RWPE1 (cell line): Measurements from ENCODE around the gene CDHR3.

Source experiments
- CTCF ChIA-PET: fragments of 350-600 bp; sonication (Branson Sonifier 250); formaldehyde crosslinking; extraction: SDS; loops from one replicate; lab custom pipeline; 2021; lab: Yijun Ruan, JAX
- POLR2A ChIA-PET: fragments of 400-600 bp; formaldehyde crosslinking; extraction: SDS; loops from one replicate; lab custom pipeline; 2020; ENCODE audit warnings: antibody characterized with exemption; ENCODE audit not compliant: low non-redundant PET; lab: Yijun Ruan, JAX
- DNase-seq: peaks from one replicate; pipeline ENCODE4 v3.0.0; 2012; ENCODE audit warnings: low spot score
- H3K27ac ChIP-seq: fragments of 450-650 bp; 2 replicates; pipeline ENCODE4 v1.5.1; 2017
- CTCF ChIP-seq: fragments of 450-650 bp; conservative IDR thresholded peaks from 2 replicates; pipeline ENCODE4 v1.5.1; 2017; ENCODE audit warnings: low read depth, mild to moderate bottlenecking

The CDHR3 gene

DNA sequence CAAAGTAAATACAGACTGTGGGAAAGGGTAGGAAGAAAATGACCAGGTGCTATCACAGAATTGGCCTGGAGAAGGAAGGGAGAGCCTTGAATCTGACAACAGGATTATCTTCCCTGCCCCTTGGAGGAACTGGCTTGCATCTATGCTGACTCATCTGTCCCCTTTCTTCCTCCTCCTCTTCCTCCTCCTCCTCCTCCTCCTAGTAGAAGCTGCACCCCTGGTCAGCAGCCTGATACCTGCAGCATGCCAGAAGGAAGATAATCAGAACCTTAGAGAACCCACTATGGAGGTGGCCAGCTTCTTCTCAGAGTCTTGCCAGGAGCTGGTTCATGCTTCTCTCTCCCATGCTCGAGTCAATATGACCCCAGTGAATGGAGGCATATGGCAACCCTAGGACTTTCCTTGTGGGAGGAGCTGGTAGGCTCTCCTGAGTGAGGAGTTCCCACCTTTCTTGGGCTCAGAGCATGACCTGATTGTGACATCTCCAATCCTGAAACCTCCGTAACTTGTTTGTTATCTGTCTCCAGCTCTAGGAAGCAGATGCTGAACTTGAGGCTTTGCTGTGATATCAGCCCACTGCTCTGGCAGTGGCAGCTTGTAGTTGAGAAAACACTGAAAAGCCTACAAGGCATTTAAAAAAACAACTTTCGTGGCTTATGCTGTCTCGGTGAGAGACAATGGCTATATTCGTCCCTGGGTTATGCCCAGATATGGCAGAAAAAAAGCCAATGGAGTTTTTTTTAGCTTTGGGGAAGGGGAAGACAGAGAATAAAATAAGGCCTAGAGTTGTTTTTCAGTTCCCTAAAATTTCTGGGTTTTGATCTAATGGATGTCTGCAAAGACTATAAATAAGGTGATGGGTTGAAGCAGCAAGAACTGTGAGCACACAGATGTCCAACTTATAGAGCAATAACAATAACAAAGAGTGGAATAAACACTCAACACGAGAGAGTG, 60.6 kb downstream of the CDHR3 start:
- ChIA-PET CTCF (no interaction called here), POLR2A (no interaction called here)
- no peak for TF ChIP-seq CTCF
- H3K27ac ChIP-seq = no peak overlapping the region
- DNase-seq = no peak

DNA sequence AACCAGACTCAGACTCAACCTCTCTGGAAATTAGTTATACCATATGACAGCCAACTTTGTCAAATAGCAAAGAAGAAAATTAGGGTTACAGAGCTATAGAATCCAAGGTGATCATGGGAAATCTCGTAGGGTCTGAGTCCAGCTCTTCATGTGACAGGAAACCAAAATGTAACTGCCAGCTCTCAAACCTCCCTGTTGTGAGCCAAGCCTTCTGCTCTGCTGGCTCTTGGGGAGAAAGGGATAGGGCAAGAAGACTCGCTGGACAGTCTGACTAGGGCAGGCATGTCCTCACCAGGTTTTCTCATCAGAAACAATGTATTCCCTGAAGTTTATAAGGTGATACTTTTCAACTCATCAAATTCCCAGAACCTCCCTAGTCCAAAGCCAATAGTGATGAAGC, 63.0 kb downstream of the CDHR3 start:
- no peak overlapping the region for H3K27ac ChIP-seq
- ChIA-PET POLR2A (no interaction called here), CTCF (interaction anchor here (0.6 kb wide), 2 partner anchors 36 to 78 kb away, joined by 3 to 4 read pairs; no protein-coding TSS in a partner anchor)
- no peak for DNase-seq
- TF ChIP-seq CTCF = no peak

DNA sequence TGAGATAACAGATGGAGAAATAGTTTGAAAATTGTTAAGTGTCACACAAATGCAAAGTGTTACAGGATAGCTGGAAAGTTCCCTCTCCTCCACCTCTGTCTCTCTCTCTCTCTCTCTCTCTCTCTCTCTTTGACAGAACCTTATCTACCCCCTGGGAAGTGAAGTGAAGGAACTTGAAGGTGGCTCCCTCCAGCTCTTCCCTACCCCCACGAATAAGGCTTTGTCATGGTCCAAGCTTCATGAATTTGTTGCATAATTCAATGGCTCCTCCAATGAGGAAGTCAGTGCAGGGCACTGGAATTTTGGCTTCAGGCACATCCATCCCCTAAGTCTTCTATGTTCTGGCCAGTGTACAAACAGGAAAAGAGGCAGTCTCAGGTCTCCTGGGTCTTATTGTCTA, 66.4 kb downstream of the CDHR3 start:
- ChIA-PET CTCF (interaction anchor here (2.3 kb wide), 1 partner anchor 13 kb away, joined by 10 read pairs; no protein-coding TSS in a partner anchor), POLR2A (no interaction called here)
- no peak overlapping the region for H3K27ac ChIP-seq
- DNase-seq = no peak
- no peak for TF ChIP-seq CTCF

- POLR2A ChIA-PET = no interaction called here
- no peak for DNase-seq
- H3K27ac ChIP-seq = no peak overlapping the region
- CTCF ChIA-PET = interaction anchor here (1.1 to 2.3 kb wide), 2 partner anchors 10 to 12 kb away, joined by 3 to 10 read pairs; no protein-coding TSS in a partner anchor
- no peak for TF ChIP-seq CTCF
Observed at GRCh38 chr7:106029941-106030340, 66.9 kb downstream of the CDHR3 start.

GRCh38 chr7:106031300-106032035, 68.4 kb downstream of the CDHR3 start:
- H3K27ac ChIP-seq = no peak overlapping the region
- POLR2A ChIA-PET = no interaction called here
- no peak for DNase-seq
- TF ChIP-seq CTCF = no peak
- CTCF ChIA-PET = interaction anchor here (1.1 to 1.6 kb wide), 2 partner anchors 12 to 123 kb away, joined by 3 read pairs; no protein-coding TSS in a partner anchor

DNA sequence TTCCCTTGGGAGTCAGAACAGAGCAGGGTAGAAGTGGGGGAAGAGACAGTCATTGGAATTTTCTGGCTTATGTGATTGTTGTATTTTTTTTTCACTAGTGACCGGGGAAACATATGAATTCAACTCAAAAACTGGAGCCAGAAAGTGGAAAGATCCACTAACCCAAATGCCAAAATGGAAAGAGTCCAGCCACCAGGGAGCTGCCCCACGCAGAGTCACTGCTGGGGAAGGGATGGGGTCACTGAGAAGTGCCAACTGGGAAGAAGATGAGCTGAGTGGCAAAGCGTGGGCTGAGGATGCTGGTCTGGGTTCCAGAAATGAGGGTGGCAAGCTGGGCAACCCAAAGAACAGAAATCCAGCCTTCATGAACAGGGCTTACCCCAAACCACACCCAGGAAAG, 69.2 kb downstream of the CDHR3 start:
- ChIA-PET CTCF (interaction anchor here (0.7 to 1.6 kb wide), 2 partner anchors 122 to 155 kb away, joined by 3 read pairs; no protein-coding TSS in a partner anchor), POLR2A (no interaction called here)

More for the DNA sequence above, 69.2 kb downstream of the CDHR3 start:
- H3K27ac ChIP-seq = no peak overlapping the region
- DNase-seq = no peak
- TF ChIP-seq CTCF = no peak
